CD14-positive monocyte (primary cell): Measurements from ENCODE around the gene GYS2. TPM values are rescaled to one million over a fixed set of nuclear protein-coding genes. Genes with fewer than 3 reads are reported as not detected.

Experiments
- DNase-seq, 3 donors: peaks; one replicate each; pipeline ENCODE4 v3.0.0-alpha.2; 2011 to 2022
- H2AFZ ChIP-seq: 2 replicates; pipeline ENCODE4 v1.6.0; 2012; ENCODE audit warnings: mild to moderate bottlenecking, low read depth, low read length, inconsistent platforms; ENCODE audit not compliant: insufficient read depth, poor library complexity, severe bottlenecking
- H3K27ac ChIP-seq, 2 donors: 1 replicate in 1 of 2; 2 replicates in 1 of 2; pipeline ENCODE4 v1.5.1; 2012 to 2013; ENCODE audit warnings: low read length in 2 of 2, control low read depth in 1 of 2, inconsistent platforms in 1 of 2, low read depth in 1 of 2, mild to moderate bottlenecking in 1 of 2
- H3K27me3 ChIP-seq, 2 donors: one replicate each; pipeline versions ENCODE4 v1.6.0 to v1.6.1; 2011 to 2013; ENCODE audit warnings: low read length in 2 of 2; ENCODE audit not compliant: control insufficient read depth in 2 of 2, insufficient read depth in 2 of 2
- H3K36me3 ChIP-seq, 2 donors: replicated peaks in 1 of 2; 1 replicate in 1 of 2; 2 replicates in 1 of 2; pipeline versions ENCODE4 v1.5.1 to v1.6.1; 2012 to 2013; ENCODE audit warnings: low read length in 2 of 2, control low read depth in 1 of 2, inconsistent platforms in 1 of 2, mild to moderate bottlenecking in 1 of 2; ENCODE audit not compliant: insufficient read depth in 2 of 2, control insufficient read depth in 1 of 2
- H3K4me1 ChIP-seq, 2 donors: 1 replicate in 1 of 2; 2 replicates in 1 of 2; pipeline versions ENCODE4 v1.5.1 to v1.6.1; 2012 to 2013; ENCODE audit warnings: low read length in 2 of 2, control low read depth in 1 of 2, inconsistent platforms in 1 of 2, mild to moderate bottlenecking in 1 of 2, moderate library complexity in 1 of 2; ENCODE audit not compliant: insufficient read depth in 2 of 2, control insufficient read depth in 1 of 2
- H3K4me2 ChIP-seq: replicated peaks from 2 replicates; pipeline ENCODE3; 2012; ENCODE audit warnings: low read length, moderate library complexity, mild to moderate bottlenecking; ENCODE audit not compliant: poor library complexity, severe bottlenecking; ENCODE audit errors: extremely low read depth
- H3K4me3 ChIP-seq, 3 experiments: fragments of 200-600 bp in 1 of 3; sonication (generic) in 1 of 3; replicated peaks in 1 of 3; 1 replicate in 2 of 3; 2 replicates in 1 of 3; pipeline ENCODE4 v1.5.1; 2011 to 2013; ENCODE audit warnings: low read length in 3 of 3, mild to moderate bottlenecking in 3 of 3, control low read depth in 2 of 3, low read depth in 2 of 3, inconsistent platforms in 1 of 3, moderate library complexity in 1 of 3
- H3K79me2 ChIP-seq: 2 replicates; pipeline ENCODE4 v1.6.0; 2012; ENCODE audit warnings: mild to moderate bottlenecking, control low read depth, inconsistent platforms, low read length, moderate library complexity; ENCODE audit not compliant: insufficient read depth
- H3K9ac ChIP-seq: 2 replicates; pipeline ENCODE4 v1.6.0; 2017; ENCODE audit warnings: low read length, mild to moderate bottlenecking; ENCODE audit not compliant: insufficient read depth, poor library complexity, severe bottlenecking
- H3K9me3 ChIP-seq, 2 donors: replicated peaks in 1 of 2; 1 replicate in 1 of 2; 2 replicates in 1 of 2; pipeline versions ENCODE4 v1.5.1 to v1.6.1; 2012 to 2013; ENCODE audit warnings: low read length in 2 of 2, control low read depth in 1 of 2; ENCODE audit not compliant: control insufficient read depth in 1 of 2, insufficient read depth in 1 of 2
- H4K20me1 ChIP-seq: 2 replicates; pipeline ENCODE4 v1.6.0; 2012; ENCODE audit warnings: mild to moderate bottlenecking, low read length, control low read depth, moderate library complexity; ENCODE audit not compliant: insufficient read depth
- H3K27ac Mint-ChIP-seq, 7 donors: one replicate each; pipeline ENCODE4 v1.8.0; 2020; ENCODE audit warnings: mild to moderate bottlenecking in 7 of 7, mixed read lengths in 7 of 7, moderate library complexity in 6 of 7, inconsistent platforms in 2 of 7
- H3K27me3 Mint-ChIP-seq, 3 donors: one replicate each; pipeline ENCODE4 v1.8.0; 2021 to 2022; ENCODE audit warnings: low read depth in 3 of 3, mild to moderate bottlenecking in 3 of 3, mixed read lengths in 3 of 3, moderate library complexity in 3 of 3, inconsistent platforms in 1 of 3
- H3K36me3 Mint-ChIP-seq, 2 donors: one replicate each; pipeline ENCODE4 v1.8.0; 2020; ENCODE audit warnings: mixed read lengths in 2 of 2, inconsistent platforms in 1 of 2, mild to moderate bottlenecking in 1 of 2
- H3K4me1 Mint-ChIP-seq: one replicate; pipeline ENCODE4 v1.8.0; 2020; ENCODE audit warnings: mild to moderate bottlenecking, mixed read lengths
- H3K4me3 Mint-ChIP-seq, 2 donors: one replicate each; pipeline ENCODE4 v1.8.0; 2020; ENCODE audit warnings: mild to moderate bottlenecking in 2 of 2, mixed read lengths in 2 of 2, moderate library complexity in 1 of 2
- H3K9me3 Mint-ChIP-seq, 7 donors: one replicate each; pipeline ENCODE4 v1.8.0; 2020 to 2022; ENCODE audit warnings: mixed read lengths in 7 of 7, mild to moderate bottlenecking in 6 of 7, moderate library complexity in 6 of 7, inconsistent platforms in 2 of 7
- WGBS: methylation state at CpG from one replicate; pipeline ENCODE4 v1.1.5; 2013; ENCODE audit warnings: missing lambda C conversion rate; ENCODE audit not compliant: insufficient coverage; 5-methylcytosine and 5-hydroxymethylcytosine counted together
- intact Hi-C, 2 donors: fragments of 100-400 bp; cut with micrococcal nuclease; formaldehyde crosslinking; loops; one replicate each; pipeline versions ENCODE4 v1.15.0 to v1.15.1; 2023
- polyA plus RNA-seq, 3 donors: library from polyadenylated mRNA; depleted of rRNA in 1 of 3; unstranded in 2 of 3; stranded (reverse) in 1 of 3; fragments of 300-500 nt in 2 of 3; fragments of >200 nt in 1 of 3; fragmentation: Illumina TruSeq in 2 of 3; gene quantifications; 1 replicate in 2 of 3; 2 replicates in 1 of 3; pipeline ENCODE4 v1.2.3, GENCODE V29; 2012 to 2021
- TF ChIP-seq, protein P1 (sequence below): fragments of 200-600 bp; IDR thresholded peaks from one replicate; pipeline ENCODE4 v1.8.0; 2022; ENCODE audit warnings: antibody characterized with exemption, mild to moderate bottlenecking

Gene GYS2
- polyA plus RNA-seq, 3 donors = not detected

GRCh38 chr12:21545557-21545956, 59.1 kb downstream of the GYS2 start:
- H3K9ac ChIP-seq = no peak overlapping the region
- no peak overlapping the region for H2AFZ ChIP-seq
- no peak overlapping the region for H3K27ac Mint-ChIP-seq
- no peaks in the 10 kb centered on the region for H3K36me3 Mint-ChIP-seq
- H3K27ac ChIP-seq = no peak overlapping the region
- H3K4me1 Mint-ChIP-seq = no peaks in the 10 kb centered on the region
- H3K4me2 ChIP-seq = no peak overlapping the region
- H3K4me3 Mint-ChIP-seq = no peak overlapping the region
- intact Hi-C loops = no loop called here
- H3K36me3 ChIP-seq = no peaks in the 10 kb centered on the region
- H3K4me3 ChIP-seq = no peak overlapping the region
- no CpG with 5 or more reads among the region's 2 CpGs for WGBS
- H4K20me1 ChIP-seq = no peaks in the 10 kb centered on the region
- DNase-seq = no peak
- TF ChIP-seq, protein P1, sequence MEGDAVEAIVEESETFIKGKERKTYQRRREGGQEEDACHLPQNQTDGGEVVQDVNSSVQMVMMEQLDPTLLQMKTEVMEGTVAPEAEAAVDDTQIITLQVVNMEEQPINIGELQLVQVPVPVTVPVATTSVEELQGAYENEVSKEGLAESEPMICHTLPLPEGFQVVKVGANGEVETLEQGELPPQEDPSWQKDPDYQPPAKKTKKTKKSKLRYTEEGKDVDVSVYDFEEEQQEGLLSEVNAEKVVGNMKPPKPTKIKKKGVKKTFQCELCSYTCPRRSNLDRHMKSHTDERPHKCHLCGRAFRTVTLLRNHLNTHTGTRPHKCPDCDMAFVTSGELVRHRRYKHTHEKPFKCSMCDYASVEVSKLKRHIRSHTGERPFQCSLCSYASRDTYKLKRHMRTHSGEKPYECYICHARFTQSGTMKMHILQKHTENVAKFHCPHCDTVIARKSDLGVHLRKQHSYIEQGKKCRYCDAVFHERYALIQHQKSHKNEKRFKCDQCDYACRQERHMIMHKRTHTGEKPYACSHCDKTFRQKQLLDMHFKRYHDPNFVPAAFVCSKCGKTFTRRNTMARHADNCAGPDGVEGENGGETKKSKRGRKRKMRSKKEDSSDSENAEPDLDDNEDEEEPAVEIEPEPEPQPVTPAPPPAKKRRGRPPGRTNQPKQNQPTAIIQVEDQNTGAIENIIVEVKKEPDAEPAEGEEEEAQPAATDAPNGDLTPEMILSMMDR = no peak
- H3K27me3 Mint-ChIP-seq = no peaks in the 10 kb centered on the region
- no peaks in the 10 kb centered on the region for H3K27me3 ChIP-seq
- no peaks in the 10 kb centered on the region for H3K4me1 ChIP-seq
- H3K9me3 Mint-ChIP-seq = no peaks in the 10 kb centered on the region
- no peaks in the 10 kb centered on the region for H3K9me3 ChIP-seq
- H3K79me2 ChIP-seq = no peaks in the 10 kb centered on the region

DNA sequence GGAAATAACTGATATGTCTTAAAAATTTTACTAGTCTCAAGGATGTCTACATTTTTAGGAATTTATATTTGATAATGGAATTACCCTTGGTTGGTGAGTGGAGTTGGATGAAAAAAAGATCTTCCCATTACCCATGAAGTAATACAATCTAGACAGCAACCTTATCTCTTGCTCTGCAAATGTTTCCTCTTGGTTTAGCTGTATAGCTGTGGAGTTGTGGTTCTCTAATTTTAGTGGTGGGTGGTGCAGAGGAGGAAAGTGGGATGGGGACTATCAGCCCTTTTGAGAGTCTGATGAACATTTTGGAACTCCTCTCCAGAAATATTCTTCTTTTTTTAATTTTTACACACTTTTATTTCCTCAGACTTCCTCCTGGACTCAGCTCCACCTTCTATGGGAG, 61.5 kb downstream of the GYS2 start:
- Histone ChIP-seq H3K9me3 (no peaks in the 10 kb centered on the region), H3K27ac (no peak overlapping the region), H3K79me2 (no peaks in the 10 kb centered on the region), H3K27me3 (no peaks in the 10 kb centered on the region), H3K4me1 (no peaks in the 10 kb centered on the region), H3K36me3 (no peaks in the 10 kb centered on the region), H2AFZ (no peak overlapping the region), H4K20me1 (no peaks in the 10 kb centered on the region), H3K4me2 (no peak overlapping the region), H3K4me3 (no peak overlapping the region), H3K9ac (no peak overlapping the region)
- no peaks in the 10 kb centered on the region for H3K9me3 Mint-ChIP-seq
- no peaks in the 10 kb centered on the region for H3K36me3 Mint-ChIP-seq
- no peak for DNase-seq
- no peak overlapping the region for H3K27ac Mint-ChIP-seq
- no peak overlapping the region for H3K4me3 Mint-ChIP-seq
- no peaks in the 10 kb centered on the region for H3K27me3 Mint-ChIP-seq
- TF ChIP-seq, protein P1 = no peak
- intact Hi-C loops = no loop called here
- H3K4me1 Mint-ChIP-seq = no peaks in the 10 kb centered on the region
